H1 (cell line): ENCODE measurements around the gene INHBC.

ENCODE experiments used
- ATF3 ChIP-seq: IDR thresholded peaks from 2 replicates; pipeline ENCODE4 v1.6.1; 2011; ENCODE audit warnings: low read depth, mild to moderate bottlenecking, low read length; ENCODE audit not compliant: insufficient read depth
- FOSL1 ChIP-seq: IDR thresholded peaks from 2 replicates; pipeline ENCODE4 v1.6.1; 2011; ENCODE audit warnings: mild to moderate bottlenecking, low read depth, low read length, moderate library complexity; ENCODE audit not compliant: insufficient read depth
- POLR2A ChIP-seq, 2 experiments: IDR thresholded peaks; 1 replicate in 1 of 2; 2 replicates in 1 of 2; pipeline ENCODE4 v1.6.1; 2011; ENCODE audit warnings: low read depth in 2 of 2, low read length in 2 of 2, mild to moderate bottlenecking in 2 of 2; ENCODE audit errors: control extremely low read depth in 1 of 2
- SP2 ChIP-seq: IDR thresholded peaks from 2 replicates; pipeline ENCODE4 v1.6.1; 2012; ENCODE audit warnings: mild to moderate bottlenecking, low read length, inconsistent platforms
- ZNF274 ChIP-seq: IDR thresholded peaks from 2 replicates; pipeline ENCODE4 v1.7.0; 2012; ENCODE audit warnings: low read length, borderline replicate concordance; ENCODE audit errors: extremely low read depth

GRCh38 chr12:57444744-57445143 lies 10.2 kb downstream of the INHBC start:
- TF ChIP-seq POLR2A (IDR thresholded peaks at IDR 0.05; ENCODE audit: control extremely low read depth in 1 of 2, low read depth in 2 of 2, low read length in 2 of 2) = no peak
- TF ChIP-seq FOSL1 = no peak
- no peak for TF ChIP-seq ATF3
- no peak for TF ChIP-seq SP2
- no peak for TF ChIP-seq ZNF274
